GM19455 (cell line): ENCODE measurements around the gene ABCA6.
"Not testable (repeated sequence)": the region's sequence is repeated elsewhere in the genome, so short reads cannot be mapped to it uniquely, and the experiment has no call there.

Source experiments
- ATAC-seq: cut with Tn5 transposase; IDR thresholded peaks from one replicate; pipeline ENCODE4 v1.9.1; 2021; ENCODE audit not compliant: unreplicated experiment

Gene ABCA6

GRCh38 chr17:69073392-69073791, 68.3 kb downstream of the ABCA6 start:
- not testable (repeated sequence) for ATAC-seq

- ATAC-seq: not testable (repeated sequence)
Observed at GRCh38 chr17:69072803-69073256, 68.9 kb downstream of the ABCA6 start.

GRCh38 chr17:69071233-69071586, 70.5 kb downstream of the ABCA6 start:
- not testable (repeated sequence) for ATAC-seq

- ATAC-seq: not testable (repeated sequence)
Observed at GRCh38 chr17:69070378-69071232, 71.1 kb downstream of the ABCA6 start.

GRCh38 chr17:69069226-69069750, 72.4 kb downstream of the ABCA6 start:
- ATAC-seq: no peak

- ATAC-seq: no peak
Observed at GRCh38 chr17:69067274-69068047, 74.2 kb downstream of the ABCA6 start.

- no peak for ATAC-seq
Observed at GRCh38 chr17:69066482-69066881, 75.2 kb downstream of the ABCA6 start.

- ATAC-seq: no peak
Observed at GRCh38 chr17:69065113-69065512, 76.6 kb downstream of the ABCA6 start.

GRCh38 chr17:69064476-69064875, 77.2 kb downstream of the ABCA6 start:
- no peak for ATAC-seq

- no peak for ATAC-seq
Observed at GRCh38 chr17:69064001-69064400, 77.7 kb downstream of the ABCA6 start.

GRCh38 chr17:69062860-69063581, 78.7 kb downstream of the ABCA6 start:
- no peak for ATAC-seq

- no peak for ATAC-seq
Observed at GRCh38 chr17:69061721-69062556, 79.8 kb downstream of the ABCA6 start.

- no peak for ATAC-seq
Observed at GRCh38 chr17:69060822-69061221, 80.9 kb downstream of the ABCA6 start, which contains the start of gene ABCA9. Gene ABCA9 (minus strand): TSS chr17:69060927. CDS start chr17:69051126, 9,801 bp downstream.

- no peak for ATAC-seq
Observed at GRCh38 chr17:69059458-69060175, 82.1 kb downstream of the ABCA6 start.

GRCh38 chr17:69058165-69058564, 83.5 kb downstream of the ABCA6 start:
- no peak for ATAC-seq

- no peak for ATAC-seq
Observed at GRCh38 chr17:69057280-69057679, 84.4 kb downstream of the ABCA6 start.

GRCh38 chr17:69056179-69056823, 85.4 kb downstream of the ABCA6 start:
- no peak for ATAC-seq

- ATAC-seq: no peak
Observed at GRCh38 chr17:69055334-69055733, 86.4 kb downstream of the ABCA6 start.
